Body of pancreas (tissue), 4 donors: Measurements from ENCODE around the gene TIMM10. TPM values are rescaled to one million over a fixed set of nuclear protein-coding genes. Genes with fewer than 3 reads are reported as not detected.

Source experiments
- ATAC-seq: fragments of 150-250 bp; one replicate; pipeline ENCODE4 v1.9.1; 2016
- DNase-seq, 4 donors: peaks; one replicate each; pipeline ENCODE4 v3.0.0-alpha.2; 2019
- H3K27ac ChIP-seq, 4 donors: fragments of 200-600 bp; sonication (generic); 1 replicate in 3 of 4; 2 replicates in 1 of 4; pipeline versions ENCODE4 v1.5.1 to v1.6.1; 2016 to 2019; ENCODE audit warnings: mild to moderate bottlenecking in 1 of 4, mixed read lengths in 1 of 4, moderate library complexity in 1 of 4
- H3K27me3 ChIP-seq, 2 donors: fragments of 200-600 bp; sonication (generic); one replicate each; pipeline ENCODE4 v1.6.0; 2016; ENCODE audit warnings: mild to moderate bottlenecking in 1 of 2
- H3K36me3 ChIP-seq, 2 donors: fragments of 200-600 bp; sonication (generic); replicated peaks in 1 of 2; 2 replicates each; pipeline ENCODE4 v1.5.1; 2016; ENCODE audit warnings: low read depth in 2 of 2; ENCODE audit not compliant: insufficient read depth in 1 of 2
- H3K4me1 ChIP-seq: fragments of 200-600 bp; sonication (generic); one replicate; pipeline ENCODE4 v1.6.0; 2016
- H3K4me3 ChIP-seq, 2 donors: fragments of 200-600 bp; sonication (generic); 1 replicate in 1 of 2; 2 replicates in 1 of 2; pipeline ENCODE4 v1.5.1; 2016 to 2019
- H3K9me3 ChIP-seq, 3 donors: fragments of 200-600 bp; sonication (generic); 1 replicate in 2 of 3; 2 replicates in 1 of 3; pipeline ENCODE4 v1.5.1; 2016
- POLR2A ChIP-seq, 3 donors: fragments of 450-650 bp; IDR thresholded peaks; one replicate each; pipeline ENCODE4 v1.6.1; 2016; ENCODE audit warnings: antibody characterized with exemption in 3 of 3, mild to moderate bottlenecking in 2 of 3
- WGBS, 2 donors: methylation state at CpG; one replicate each; pipeline ENCODE4 v1.1.5; 2017; 5-methylcytosine and 5-hydroxymethylcytosine counted together
- intact Hi-C: fragments of 100-400 bp; cut with DNase I; formaldehyde crosslinking; loops from one replicate; pipeline ENCODE4 v1.15.1; 2023
- total RNA-seq, 2 donors: library from RNA; depleted of rRNA; stranded (reverse); fragments of >200 nt; gene quantifications; one replicate each; pipeline ENCODE4 v1.1.0, GENCODE V29; 2016
- TF ChIP-seq, protein P1 (sequence below), 7 experiments: fragments of 450-650 bp in 4 of 7; fragments of 200-600 bp in 3 of 7; sonication (generic) in 3 of 7; IDR thresholded peaks; one replicate each; pipeline ENCODE4 v1.5.1; 2016 to 2019; ENCODE audit warnings: antibody characterized with exemption in 7 of 7

The TIMM10 gene
- total RNA-seq, 2 donors from 2014 or later, result 5.6 to 24.4 TPM

DNA sequence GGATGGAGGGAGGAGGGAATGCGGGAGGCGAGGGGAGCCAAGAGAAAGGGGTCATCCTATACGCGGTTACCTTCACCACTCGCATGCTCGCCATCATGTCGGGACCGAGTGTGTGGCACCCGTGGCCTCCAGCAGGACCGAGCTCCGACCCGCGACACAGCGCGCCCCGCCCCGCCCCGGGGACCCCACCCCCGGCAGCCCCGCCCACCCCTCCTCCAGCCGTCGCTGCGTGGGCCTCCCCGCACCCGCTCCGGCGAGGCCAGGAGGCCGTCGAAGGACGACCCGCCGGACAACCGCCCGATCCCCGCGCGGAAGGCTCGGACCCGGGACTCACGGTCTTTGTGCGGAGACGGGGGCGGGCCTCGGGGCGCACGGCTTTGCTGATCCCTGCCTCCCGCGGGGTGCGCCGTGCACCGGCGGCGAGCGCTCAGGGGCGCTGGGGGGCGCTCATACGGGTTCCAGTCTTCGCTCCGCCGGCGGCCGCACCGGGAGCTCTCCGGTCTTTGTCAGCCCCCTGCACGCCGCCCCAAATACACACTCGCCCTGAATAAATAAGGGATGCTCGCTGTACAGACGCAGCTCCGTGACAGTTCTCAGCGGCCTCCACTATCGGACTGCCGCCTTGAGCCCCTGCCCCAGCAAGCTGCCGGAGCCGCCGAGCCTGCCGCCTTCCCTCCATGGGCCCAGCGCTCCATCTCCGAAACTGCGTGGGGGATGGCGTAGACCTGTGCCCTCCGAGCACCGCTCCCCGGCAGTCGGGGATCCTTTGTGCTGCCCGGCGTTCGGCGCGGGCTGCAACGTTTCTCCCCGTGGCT lies 37.2 kb upstream of the TIMM10 start, which contains the start of gene UBE2L6:
Gene UBE2L6 (minus strand): TSS at position 158 of the 815 bp plus-strand sequence. CDS start 61 bp downstream, at position 97.
- H3K9me3 ChIP-seq, result no peaks in the 10 kb centered on the region

DNA sequence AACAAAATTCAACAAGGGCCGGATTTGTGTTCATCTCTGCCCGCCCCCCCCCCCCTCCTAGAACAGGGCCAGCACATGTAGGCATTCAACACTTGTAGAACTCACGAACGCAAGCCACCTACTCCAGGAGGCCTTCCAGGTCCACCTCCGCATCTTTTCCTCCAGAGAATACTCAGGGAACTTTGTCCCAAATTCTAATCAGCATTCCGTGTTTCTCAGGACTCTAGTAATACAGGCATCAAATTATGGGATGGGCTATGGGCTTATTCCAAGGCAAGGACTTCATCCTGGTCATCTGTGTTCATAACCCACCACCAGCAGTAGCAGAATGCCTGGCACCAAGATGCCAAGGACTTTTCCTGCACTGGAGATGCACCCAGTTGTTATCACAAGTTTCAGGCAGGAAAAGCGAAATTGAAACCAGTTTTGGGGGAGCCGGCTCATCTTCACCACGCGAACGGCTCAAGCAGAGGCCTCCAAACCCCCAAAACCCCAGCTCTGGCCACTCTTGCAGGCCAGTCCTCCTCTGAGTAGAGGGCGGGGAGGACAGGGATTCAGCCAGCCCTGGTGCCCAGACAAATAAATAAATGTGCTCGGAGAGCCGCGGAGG lies 36.5 kb upstream of the TIMM10 start:
- Histone ChIP-seq H3K9me3 (no peaks in the 10 kb centered on the region), H3K27me3 (no peaks in the 10 kb centered on the region), H3K4me1 (peaks cover 19% of the 10 kb centered on the region), H3K27ac (peak overlapping the region; percentile 45 to 81 (median 64)), H3K4me3 (peak overlapping the region; percentile 81 to 92), H3K36me3 (no peaks in the 10 kb centered on the region)
- intact Hi-C loops, result no loop called here
- no peak for ATAC-seq
- 20 to 30% methylated on average over 10 to 14 of the region's 15 CpGs for WGBS, 2 donors
- TF ChIP-seq, protein P1, sequence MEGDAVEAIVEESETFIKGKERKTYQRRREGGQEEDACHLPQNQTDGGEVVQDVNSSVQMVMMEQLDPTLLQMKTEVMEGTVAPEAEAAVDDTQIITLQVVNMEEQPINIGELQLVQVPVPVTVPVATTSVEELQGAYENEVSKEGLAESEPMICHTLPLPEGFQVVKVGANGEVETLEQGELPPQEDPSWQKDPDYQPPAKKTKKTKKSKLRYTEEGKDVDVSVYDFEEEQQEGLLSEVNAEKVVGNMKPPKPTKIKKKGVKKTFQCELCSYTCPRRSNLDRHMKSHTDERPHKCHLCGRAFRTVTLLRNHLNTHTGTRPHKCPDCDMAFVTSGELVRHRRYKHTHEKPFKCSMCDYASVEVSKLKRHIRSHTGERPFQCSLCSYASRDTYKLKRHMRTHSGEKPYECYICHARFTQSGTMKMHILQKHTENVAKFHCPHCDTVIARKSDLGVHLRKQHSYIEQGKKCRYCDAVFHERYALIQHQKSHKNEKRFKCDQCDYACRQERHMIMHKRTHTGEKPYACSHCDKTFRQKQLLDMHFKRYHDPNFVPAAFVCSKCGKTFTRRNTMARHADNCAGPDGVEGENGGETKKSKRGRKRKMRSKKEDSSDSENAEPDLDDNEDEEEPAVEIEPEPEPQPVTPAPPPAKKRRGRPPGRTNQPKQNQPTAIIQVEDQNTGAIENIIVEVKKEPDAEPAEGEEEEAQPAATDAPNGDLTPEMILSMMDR (IDR thresholded peaks at IDR 0.05), result no peak
- no peak for TF ChIP-seq POLR2A (IDR thresholded peaks at IDR 0.05)
- DNase-seq, result no peak

More for the DNA sequence above, 37.2 kb upstream of the TIMM10 start, which contains the start of gene UBE2L6:
- Histone ChIP-seq H3K27ac (peak within 1 kb of the TSS; percentile 45 to 81 (median 69)), H3K27me3 (no peaks in the 10 kb centered on the region), H3K4me1 (peaks cover 19% of the 10 kb centered on the region), H3K4me3 (peak within 1 kb of the TSS; percentile 81 to 92), H3K36me3 (no peaks in the 10 kb centered on the region)
- intact Hi-C loops, result no loop called here
- WGBS, 2 donors, result 0 to 1% methylated on average over 30 to 70 of the region's 92 CpGs
- DNase-seq, result peak; percentile 39 to 84 (median 77)
- ATAC-seq, result peak; percentile 79
- TF ChIP-seq, protein P1 (IDR thresholded peaks at IDR 0.05), result peak in 4 of 7 experiments; percentile 2 to 87 (median 80)
- peak; percentile 5 to 28 (median 22) for TF ChIP-seq POLR2A (IDR thresholded peaks at IDR 0.05)

DNA sequence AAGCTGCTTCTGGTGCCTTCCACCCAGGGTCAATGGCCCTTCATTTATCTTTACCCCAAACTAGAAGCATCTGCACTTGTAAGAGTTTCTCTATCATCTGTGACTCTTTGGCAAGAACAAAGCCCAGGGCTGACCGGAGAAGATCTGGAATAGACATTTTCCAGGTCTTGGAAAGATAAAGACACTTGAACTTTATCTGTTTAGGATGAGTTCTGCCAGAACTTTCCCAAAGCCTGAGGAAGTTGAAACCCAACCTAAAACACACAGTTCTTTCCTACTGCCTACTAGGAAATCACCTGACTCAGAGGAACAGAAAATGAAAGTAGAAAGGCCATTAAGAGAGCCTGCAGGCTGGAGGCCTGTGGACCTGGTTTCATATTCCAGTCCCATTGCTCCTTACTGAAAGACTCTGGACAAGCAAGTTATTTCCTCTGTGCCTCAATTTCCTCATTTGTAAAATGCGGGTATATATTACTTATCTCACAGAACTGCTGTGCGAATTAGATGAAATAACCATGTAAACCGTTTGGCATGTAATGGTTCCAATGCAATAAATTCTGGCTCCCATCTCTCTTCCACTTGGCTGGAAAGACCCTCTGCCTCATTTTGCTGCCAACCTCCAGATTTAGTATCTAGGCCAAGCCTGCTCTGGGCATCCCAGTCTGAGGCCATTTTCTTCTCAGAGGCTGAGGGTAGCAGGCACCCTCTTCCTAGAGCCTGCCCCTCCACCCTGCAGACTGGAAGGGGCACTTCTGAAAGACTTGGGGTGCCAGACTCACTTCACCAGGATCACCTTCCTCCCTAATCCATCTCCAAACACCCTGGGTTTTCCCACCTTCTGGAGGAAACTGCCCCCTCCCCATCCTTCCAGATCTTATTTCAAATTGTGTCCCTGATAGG lies 35.7 kb upstream of the TIMM10 start:
- peak; percentile 56 for ATAC-seq
- peak in 2 of 4 donors; percentile 43 to 48 for DNase-seq
- peaks cover 19% of the 10 kb centered on the region for H3K4me1 ChIP-seq
- H3K9me3 ChIP-seq, result no peaks in the 10 kb centered on the region
- H3K27me3 ChIP-seq, result no peaks in the 10 kb centered on the region
- WGBS, 2 donors, result 68 to 74% methylated on average over 4 of the region's 4 CpGs
- intact Hi-C loops, result no loop called here
- H3K4me3 ChIP-seq, result peak overlapping the region in 1 of 2 donors; percentile 81
- H3K27ac ChIP-seq, result peak overlapping the region; percentile 28 to 81 (median 64)
- no peaks in the 10 kb centered on the region for H3K36me3 ChIP-seq
- TF ChIP-seq POLR2A (IDR thresholded peaks at IDR 0.05), result peak in 1 of 3 donors; percentile 9
- TF ChIP-seq, protein P1 (IDR thresholded peaks at IDR 0.05), result no peak

DNA sequence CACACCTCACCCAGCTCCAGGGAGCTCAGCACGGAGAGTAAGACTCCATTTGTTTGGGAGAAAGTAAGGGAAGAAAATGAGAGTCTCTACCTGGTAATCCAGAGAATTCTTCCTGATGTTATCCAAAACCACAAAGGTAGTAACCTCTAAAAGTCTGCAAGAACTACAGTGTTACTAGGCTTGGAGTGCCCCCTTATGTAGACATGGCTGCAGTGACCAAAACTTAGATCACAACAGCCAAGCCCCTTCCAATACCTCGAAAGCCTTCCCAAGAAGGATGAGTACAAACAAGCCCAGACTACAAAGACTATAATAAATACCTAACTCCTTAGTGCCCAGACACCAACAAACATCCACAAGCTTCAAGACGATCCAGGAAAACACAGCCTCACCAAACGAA lies 32.0 kb upstream of the TIMM10 start:
- ATAC-seq, result no peak
- no peaks in the 10 kb centered on the region for H3K27me3 ChIP-seq
- 68 to 78% methylated on average over 4 of the region's 4 CpGs for WGBS, 2 donors
- H3K27ac ChIP-seq, result no peak overlapping the region
- H3K36me3 ChIP-seq, result peaks cover 0 to 2% of the 10 kb centered on the region in 2 donors
- no peak overlapping the region for H3K4me3 ChIP-seq
- intact Hi-C loops, result no loop called here
- TF ChIP-seq, protein P1 (IDR thresholded peaks at IDR 0.05), result no peak
- TF ChIP-seq POLR2A (IDR thresholded peaks at IDR 0.05), result no peak
- DNase-seq, result no peak
- peaks cover 13% of the 10 kb centered on the region for H3K4me1 ChIP-seq
- H3K9me3 ChIP-seq, result no peaks in the 10 kb centered on the region
